Esophagus muscularis mucosa (tissue), 3 donors: ENCODE measurements around the gene SLC4A11.

Experiments used
- POLR2AphosphoS5 ChIP-seq, 2 donors: sonication (generic); formaldehyde crosslinking; IDR thresholded peaks; one replicate each; pipeline ENCODE4 v1.6.1; 2017; ENCODE audit warnings: antibody characterized with exemption in 2 of 2
- TF ChIP-seq, protein P1 (sequence below), 3 experiments: fragments of 200-600 bp in 2 of 3; fragments of 450-650 bp in 1 of 3; sonication (generic) in 2 of 3; IDR thresholded peaks; one replicate each; pipeline ENCODE4 v1.5.1; 2017 to 2019; ENCODE audit warnings: antibody characterized with exemption in 3 of 3, mild to moderate bottlenecking in 2 of 3, moderate library complexity in 1 of 3

DNA sequence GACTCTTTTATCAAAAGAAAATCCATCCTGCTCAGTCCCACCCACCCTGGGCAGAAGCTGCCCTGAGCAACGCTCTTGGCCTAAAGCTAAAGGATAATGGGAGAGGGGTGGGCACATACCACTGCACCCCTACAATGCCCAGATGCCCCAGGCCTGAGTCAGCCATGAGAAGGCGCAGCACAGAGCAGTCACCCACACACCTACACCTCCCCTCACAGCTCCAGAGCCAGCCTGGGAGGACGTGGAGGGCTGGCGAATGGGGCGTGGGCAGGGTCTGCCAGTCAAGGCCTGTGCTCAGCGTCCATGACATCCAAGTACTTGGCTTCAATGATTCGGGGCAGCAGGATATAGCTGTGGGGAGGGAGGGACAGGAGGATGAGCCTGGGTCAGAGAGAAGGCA is 11.5 kb downstream of the SLC4A11 start:
- TF ChIP-seq, protein P1, sequence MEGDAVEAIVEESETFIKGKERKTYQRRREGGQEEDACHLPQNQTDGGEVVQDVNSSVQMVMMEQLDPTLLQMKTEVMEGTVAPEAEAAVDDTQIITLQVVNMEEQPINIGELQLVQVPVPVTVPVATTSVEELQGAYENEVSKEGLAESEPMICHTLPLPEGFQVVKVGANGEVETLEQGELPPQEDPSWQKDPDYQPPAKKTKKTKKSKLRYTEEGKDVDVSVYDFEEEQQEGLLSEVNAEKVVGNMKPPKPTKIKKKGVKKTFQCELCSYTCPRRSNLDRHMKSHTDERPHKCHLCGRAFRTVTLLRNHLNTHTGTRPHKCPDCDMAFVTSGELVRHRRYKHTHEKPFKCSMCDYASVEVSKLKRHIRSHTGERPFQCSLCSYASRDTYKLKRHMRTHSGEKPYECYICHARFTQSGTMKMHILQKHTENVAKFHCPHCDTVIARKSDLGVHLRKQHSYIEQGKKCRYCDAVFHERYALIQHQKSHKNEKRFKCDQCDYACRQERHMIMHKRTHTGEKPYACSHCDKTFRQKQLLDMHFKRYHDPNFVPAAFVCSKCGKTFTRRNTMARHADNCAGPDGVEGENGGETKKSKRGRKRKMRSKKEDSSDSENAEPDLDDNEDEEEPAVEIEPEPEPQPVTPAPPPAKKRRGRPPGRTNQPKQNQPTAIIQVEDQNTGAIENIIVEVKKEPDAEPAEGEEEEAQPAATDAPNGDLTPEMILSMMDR (IDR thresholded peaks at IDR 0.05) = no peak
- TF ChIP-seq POLR2AphosphoS5 (IDR thresholded peaks at IDR 0.05) = no peak
